GM23338 (cell line): ENCODE measurements around the gene EXOC2. TPM values are rescaled to one million over a fixed set of nuclear protein-coding genes. Genes with fewer than 3 reads are reported as not detected.

ENCODE experiments used
- ATAC-seq: fragments of 200-7000 bp; cut with Tn5 transposase; 3 replicates; pipeline ENCODE4 v1.9.1; 2020
- DNase-seq: peaks from one replicate; pipeline ENCODE4 v3.0.0-alpha.2; 2015; ENCODE audit warnings: low spot score
- H2AFZ ChIP-seq: fragments of 200-600 bp; sonication (generic); 2 replicates; pipeline ENCODE4 v1.8.0; 2016; ENCODE audit warnings: antibody characterized with exemption, mild to moderate bottlenecking, moderate library complexity
- H3F3A ChIP-seq: fragments of 200-600 bp; sonication (generic); replicated peaks from 2 replicates; pipeline ENCODE4 v1.8.0; 2017; ENCODE audit warnings: antibody characterized with exemption, mixed run types, low read depth
- H3K27ac ChIP-seq: fragments of 200-600 bp; sonication (generic); 2 replicates; pipeline ENCODE4 v1.6.1; 2016; ENCODE audit warnings: low read depth
- H3K27me3 ChIP-seq: fragments of 200-600 bp; sonication (generic); 2 replicates; pipeline ENCODE4 v1.8.0; 2016; ENCODE audit warnings: mild to moderate bottlenecking, mixed run types, moderate library complexity; ENCODE audit not compliant: insufficient read depth
- H3K36me3 ChIP-seq: fragments of 200-600 bp; sonication (generic); 2 replicates; pipeline ENCODE4 v1.8.0; 2016; ENCODE audit warnings: mild to moderate bottlenecking; ENCODE audit not compliant: insufficient read depth
- H3K4me1 ChIP-seq: fragments of 200-600 bp; sonication (generic); 2 replicates; pipeline ENCODE4 v1.8.0; 2016; ENCODE audit warnings: mild to moderate bottlenecking, moderate library complexity; ENCODE audit not compliant: insufficient read depth
- H3K4me2 ChIP-seq: fragments of 200-600 bp; sonication (generic); 2 replicates; pipeline ENCODE4 v1.7.1; 2017; ENCODE audit warnings: mixed run types
- H3K4me3 ChIP-seq: fragments of 200-600 bp; sonication (generic); 2 replicates; pipeline ENCODE4 v1.6.1; 2016; ENCODE audit warnings: mixed run types
- H3K79me2 ChIP-seq: fragments of 200-600 bp; sonication (generic); replicated peaks from 2 replicates; pipeline ENCODE4 v1.8.0; 2017; ENCODE audit warnings: mild to moderate bottlenecking; ENCODE audit not compliant: insufficient read depth
- H3K9me2 ChIP-seq: fragments of 200-600 bp; sonication (generic); 2 replicates; pipeline ENCODE4 v1.8.0; 2017; ENCODE audit not compliant: insufficient read depth
- H4K20me1 ChIP-seq: fragments of 200-600 bp; sonication (generic); replicated peaks from 2 replicates; pipeline ENCODE4 v1.8.0; 2017; ENCODE audit warnings: mild to moderate bottlenecking; ENCODE audit not compliant: insufficient read depth
- H3K27ac Mint-ChIP-seq: 2 replicates; pipeline ENCODE4 v1.8.0; 2020; ENCODE audit warnings: inconsistent platforms, mild to moderate bottlenecking, moderate library complexity, mixed read lengths
- H3K27me3 Mint-ChIP-seq: 3 replicates; pipeline ENCODE4 v1.8.0; 2022; ENCODE audit warnings: low read depth, mild to moderate bottlenecking, moderate library complexity, mixed read lengths, inconsistent platforms; ENCODE audit not compliant: insufficient read depth, poor library complexity
- H3K36me3 Mint-ChIP-seq: 3 replicates; pipeline ENCODE4 v1.8.0; 2021; ENCODE audit warnings: low read depth, mild to moderate bottlenecking, inconsistent platforms, moderate library complexity, mixed read lengths
- H3K4me1 Mint-ChIP-seq: 3 replicates; pipeline ENCODE4 v1.8.0; 2020; ENCODE audit warnings: mild to moderate bottlenecking, inconsistent platforms, mixed read lengths
- H3K4me3 Mint-ChIP-seq: 3 replicates; pipeline ENCODE4 v1.8.0; 2021; ENCODE audit warnings: moderate library complexity, mild to moderate bottlenecking, inconsistent platforms, mixed read lengths
- H3K9me3 Mint-ChIP-seq: 3 replicates; pipeline ENCODE4 v1.8.0; 2020; ENCODE audit warnings: moderate library complexity, mild to moderate bottlenecking, inconsistent platforms, mixed read lengths
- CREB1 ChIP-seq: fragments of 250-450 bp; sonication (Bioruptor Pico); IDR thresholded peaks from 2 replicates; pipeline ENCODE4 v1.5.0; 2020; ENCODE audit warnings: low read depth, mild to moderate bottlenecking, moderate library complexity
- EZH2phosphoT487 ChIP-seq: fragments of 200-600 bp; sonication (generic); IDR thresholded peaks from one replicate; pipeline ENCODE4 v1.8.1; 2018; ENCODE audit warnings: antibody characterized with exemption; ENCODE audit not compliant: unreplicated experiment
- JUNB ChIP-seq: IDR thresholded peaks from one replicate; pipeline ENCODE4 v1.6.1; 2016; ENCODE audit warnings: antibody characterized with exemption; ENCODE audit not compliant: unreplicated experiment
- NANOG ChIP-seq: IDR thresholded peaks from 2 replicates; pipeline ENCODE4 v1.6.1; 2016; ENCODE audit warnings: antibody characterized with exemption, borderline replicate concordance
- POLR2AphosphoS5 ChIP-seq: IDR thresholded peaks from 2 replicates; pipeline ENCODE4 v1.6.1; 2016; ENCODE audit warnings: antibody characterized with exemption, low read depth
- ZNF114 ChIP-seq: fragments of 250-450 bp; sonication (Bioruptor Pico); IDR thresholded peaks from 2 replicates; pipeline ENCODE4 v1.5.0; 2020; ENCODE audit warnings: mild to moderate bottlenecking, moderate library complexity
- polyA plus RNA-seq: library from polyadenylated mRNA; unstranded; fragments of >200 nt; fragmentation: Nextera tagmentation; extraction: Ambion mirVana; gene quantifications from 2 replicates; pipeline ENCODE4 v1.2.1, GENCODE V29; 2016
- total RNA-seq: library from RNA; depleted of rRNA; stranded (reverse); fragments of >200 nt; shearing (Covaris generic); gene quantifications from 2 replicates; pipeline ENCODE4 v1.2.3, GENCODE V29; 2014
- TF ChIP-seq, protein P1 (sequence below): IDR thresholded peaks from 2 replicates; pipeline ENCODE4 v1.6.1; 2016; ENCODE audit warnings: antibody characterized with exemption
- TF ChIP-seq, protein P2 (sequence below), 2 experiments: fragments of 200-600 bp in 1 of 2; sonication (generic) in 1 of 2; conservative IDR thresholded peaks; 2 replicates each; pipeline versions ENCODE4 v1.5.1 to v1.6.1; 2016 to 2017; ENCODE audit warnings: antibody characterized with exemption in 2 of 2, low read depth in 2 of 2, mild to moderate bottlenecking in 2 of 2, moderate library complexity in 1 of 2
- TF ChIP-seq, protein P3 (sequence below): IDR thresholded peaks from one replicate; pipeline ENCODE4 v1.6.1; 2018; ENCODE audit warnings: antibody characterized with exemption; ENCODE audit not compliant: unreplicated experiment

Gene EXOC2
- total and polyA plus RNA-seq, 2 experiments from 2014 or later: 28.7 to 93.6 TPM

DNA sequence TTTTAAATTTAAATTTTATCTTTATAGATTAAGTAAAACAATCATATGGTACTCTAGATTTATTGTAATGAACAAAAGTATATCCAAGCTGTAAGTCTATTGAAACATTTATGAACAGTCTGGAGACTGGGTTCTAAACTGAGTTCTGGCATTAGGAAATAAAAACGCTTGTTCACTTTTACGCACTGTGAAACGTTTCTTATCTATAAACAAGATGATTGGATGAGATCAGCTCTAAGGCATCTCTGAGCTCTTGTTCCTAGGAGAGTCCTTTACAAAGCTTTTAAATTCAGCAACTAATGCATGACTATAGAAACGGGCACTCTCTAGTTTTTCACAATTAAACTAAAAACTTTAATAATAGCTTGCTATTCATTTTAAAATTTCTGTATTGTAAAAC lies 42.8 kb downstream of the EXOC2 start:
- Histone ChIP-seq H3K27ac (peak overlapping the region; percentile 41), H3K79me2 (peaks cover 92% of the 10 kb centered on the region), H4K20me1 (no peaks in the 10 kb centered on the region), H2AFZ (no peak overlapping the region), H3F3A (no peaks in the 10 kb centered on the region), H3K36me3 (no peaks in the 10 kb centered on the region), H3K4me2 (peak overlapping the region; percentile 15; the same call in 1 of the 2 replicates), H3K9me2 (no peaks in the 10 kb centered on the region), H3K4me1 (peaks cover 48% of the 10 kb centered on the region), H3K27me3 (no peaks in the 10 kb centered on the region), H3K4me3 (peak overlapping the region; percentile 2)
- Mint-ChIP-seq H3K4me1 (peaks cover 29% of the 10 kb centered on the region), H3K27ac (no peak overlapping the region), H3K36me3 (peaks cover 9% of the 10 kb centered on the region), H3K4me3 (no peak overlapping the region), H3K27me3 (no peaks in the 10 kb centered on the region), H3K9me3 (no peaks in the 10 kb centered on the region)
- ATAC-seq: peak; percentile 88
- TF ChIP-seq EZH2phosphoT487 (no peak), JUNB (no peak), NANOG (no peak; the same call in 1 of the 2 replicates), ZNF114 (no peak), POLR2AphosphoS5 (no peak), CREB1 (no peak)
- TF ChIP-seq, protein P1, sequence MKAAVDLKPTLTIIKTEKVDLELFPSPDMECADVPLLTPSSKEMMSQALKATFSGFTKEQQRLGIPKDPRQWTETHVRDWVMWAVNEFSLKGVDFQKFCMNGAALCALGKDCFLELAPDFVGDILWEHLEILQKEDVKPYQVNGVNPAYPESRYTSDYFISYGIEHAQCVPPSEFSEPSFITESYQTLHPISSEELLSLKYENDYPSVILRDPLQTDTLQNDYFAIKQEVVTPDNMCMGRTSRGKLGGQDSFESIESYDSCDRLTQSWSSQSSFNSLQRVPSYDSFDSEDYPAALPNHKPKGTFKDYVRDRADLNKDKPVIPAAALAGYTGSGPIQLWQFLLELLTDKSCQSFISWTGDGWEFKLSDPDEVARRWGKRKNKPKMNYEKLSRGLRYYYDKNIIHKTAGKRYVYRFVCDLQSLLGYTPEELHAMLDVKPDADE: no peak
- TF ChIP-seq, protein P2, sequence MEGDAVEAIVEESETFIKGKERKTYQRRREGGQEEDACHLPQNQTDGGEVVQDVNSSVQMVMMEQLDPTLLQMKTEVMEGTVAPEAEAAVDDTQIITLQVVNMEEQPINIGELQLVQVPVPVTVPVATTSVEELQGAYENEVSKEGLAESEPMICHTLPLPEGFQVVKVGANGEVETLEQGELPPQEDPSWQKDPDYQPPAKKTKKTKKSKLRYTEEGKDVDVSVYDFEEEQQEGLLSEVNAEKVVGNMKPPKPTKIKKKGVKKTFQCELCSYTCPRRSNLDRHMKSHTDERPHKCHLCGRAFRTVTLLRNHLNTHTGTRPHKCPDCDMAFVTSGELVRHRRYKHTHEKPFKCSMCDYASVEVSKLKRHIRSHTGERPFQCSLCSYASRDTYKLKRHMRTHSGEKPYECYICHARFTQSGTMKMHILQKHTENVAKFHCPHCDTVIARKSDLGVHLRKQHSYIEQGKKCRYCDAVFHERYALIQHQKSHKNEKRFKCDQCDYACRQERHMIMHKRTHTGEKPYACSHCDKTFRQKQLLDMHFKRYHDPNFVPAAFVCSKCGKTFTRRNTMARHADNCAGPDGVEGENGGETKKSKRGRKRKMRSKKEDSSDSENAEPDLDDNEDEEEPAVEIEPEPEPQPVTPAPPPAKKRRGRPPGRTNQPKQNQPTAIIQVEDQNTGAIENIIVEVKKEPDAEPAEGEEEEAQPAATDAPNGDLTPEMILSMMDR (conservative IDR thresholded peaks at IDR 0.05; ENCODE audit: low read depth in 2 of 2): no peak
- DNase-seq: peak; percentile 63

DNA sequence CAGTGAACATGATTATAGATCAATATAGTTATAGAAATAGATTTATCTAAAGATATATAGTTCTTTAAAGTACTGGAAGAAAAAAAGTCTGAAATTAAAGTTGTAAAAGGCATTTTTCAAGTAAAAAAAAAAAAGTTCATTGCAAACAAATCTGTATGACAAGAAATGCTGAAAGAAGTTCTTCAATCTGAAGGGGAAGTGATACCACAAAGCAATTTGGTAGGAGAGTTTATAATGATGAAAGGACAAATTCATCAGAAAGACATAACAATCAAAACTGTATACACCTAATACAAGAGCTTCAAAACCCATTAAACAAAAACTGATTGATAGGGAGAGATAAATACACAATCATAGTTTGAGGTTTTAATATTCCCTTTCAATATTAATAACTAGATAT lies 50.1 kb downstream of the EXOC2 start:
- H4K20me1 ChIP-seq: no peaks in the 10 kb centered on the region
- H3K4me3 Mint-ChIP-seq: no peak overlapping the region
- no peak for ATAC-seq

More for the DNA sequence above, 50.1 kb downstream of the EXOC2 start:
- Histone ChIP-seq H3K4me2 (no peak overlapping the region), H3K36me3 (no peaks in the 10 kb centered on the region), H3K4me1 (peaks cover 32% of the 10 kb centered on the region), H2AFZ (no peak overlapping the region), H3F3A (no peaks in the 10 kb centered on the region), H3K27me3 (no peaks in the 10 kb centered on the region), H3K9me2 (no peaks in the 10 kb centered on the region), H3K79me2 (peaks cover 95% of the 10 kb centered on the region), H3K4me3 (no peak overlapping the region), H3K27ac (no peak overlapping the region)
- TF ChIP-seq, protein P3, sequence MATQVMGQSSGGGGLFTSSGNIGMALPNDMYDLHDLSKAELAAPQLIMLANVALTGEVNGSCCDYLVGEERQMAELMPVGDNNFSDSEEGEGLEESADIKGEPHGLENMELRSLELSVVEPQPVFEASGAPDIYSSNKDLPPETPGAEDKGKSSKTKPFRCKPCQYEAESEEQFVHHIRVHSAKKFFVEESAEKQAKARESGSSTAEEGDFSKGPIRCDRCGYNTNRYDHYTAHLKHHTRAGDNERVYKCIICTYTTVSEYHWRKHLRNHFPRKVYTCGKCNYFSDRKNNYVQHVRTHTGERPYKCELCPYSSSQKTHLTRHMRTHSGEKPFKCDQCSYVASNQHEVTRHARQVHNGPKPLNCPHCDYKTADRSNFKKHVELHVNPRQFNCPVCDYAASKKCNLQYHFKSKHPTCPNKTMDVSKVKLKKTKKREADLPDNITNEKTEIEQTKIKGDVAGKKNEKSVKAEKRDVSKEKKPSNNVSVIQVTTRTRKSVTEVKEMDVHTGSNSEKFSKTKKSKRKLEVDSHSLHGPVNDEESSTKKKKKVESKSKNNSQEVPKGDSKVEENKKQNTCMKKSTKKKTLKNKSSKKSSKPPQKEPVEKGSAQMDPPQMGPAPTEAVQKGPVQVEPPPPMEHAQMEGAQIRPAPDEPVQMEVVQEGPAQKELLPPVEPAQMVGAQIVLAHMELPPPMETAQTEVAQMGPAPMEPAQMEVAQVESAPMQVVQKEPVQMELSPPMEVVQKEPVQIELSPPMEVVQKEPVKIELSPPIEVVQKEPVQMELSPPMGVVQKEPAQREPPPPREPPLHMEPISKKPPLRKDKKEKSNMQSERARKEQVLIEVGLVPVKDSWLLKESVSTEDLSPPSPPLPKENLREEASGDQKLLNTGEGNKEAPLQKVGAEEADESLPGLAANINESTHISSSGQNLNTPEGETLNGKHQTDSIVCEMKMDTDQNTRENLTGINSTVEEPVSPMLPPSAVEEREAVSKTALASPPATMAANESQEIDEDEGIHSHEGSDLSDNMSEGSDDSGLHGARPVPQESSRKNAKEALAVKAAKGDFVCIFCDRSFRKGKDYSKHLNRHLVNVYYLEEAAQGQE: no peak
- no peak for TF ChIP-seq EZH2phosphoT487
- TF ChIP-seq, protein P2 (conservative IDR thresholded peaks at IDR 0.05; ENCODE audit: low read depth in 2 of 2): no peak
- Mint-ChIP-seq H3K36me3 (peaks cover 17% of the 10 kb centered on the region), H3K27me3 (peaks cover 3% of the 10 kb centered on the region), H3K27ac (no peak overlapping the region), H3K9me3 (peaks cover 9% of the 10 kb centered on the region), H3K4me1 (peaks cover 37% of the 10 kb centered on the region)
- DNase-seq: no peak
